Measurements from ENCODE around the gene IFITM5.
"Not testable (repeated sequence)": the region's sequence is repeated elsewhere in the genome, so short reads cannot be mapped to it uniquely, and the experiment has no call there.

IFITM5 gene

GRCh38 chr11:272931-273198, 26.5 kb downstream of the IFITM5 start:
- Mint-ChIP-seq H3K9me3 (no peaks in the 10 kb centered on the region), H3K27me3 (no peaks in the 10 kb centered on the region), H3K4me1 (ENCODE audit: low read depth in 2 of 2) (peaks cover 27 to 29% of the 10 kb centered on the region in 2 donors), H3K36me3 (ENCODE audit: insufficient read depth) (peaks cover 21% of the 10 kb centered on the region), H3K4me3 (no peak overlapping the region), H3K27ac (peak overlapping the region in 1 of 2 donors; percentile 65)
- DNase-seq (no peak), ATAC-seq (replicated peaks) (no peak)

- Mint-ChIP-seq H3K27ac (peak overlapping the region; percentile 62 to 65), H3K4me3 (no peak overlapping the region)
Observed at GRCh38 chr11:272195-272930, 27.0 kb downstream of the IFITM5 start.

GRCh38 chr11:271319-271715, 28.0 kb downstream of the IFITM5 start:
- Mint-ChIP-seq H3K9me3 (no peaks in the 10 kb centered on the region), H3K27ac (no peak overlapping the region), H3K27me3 (no peaks in the 10 kb centered on the region), H3K36me3 (ENCODE audit: insufficient read depth) (peaks cover 32% of the 10 kb centered on the region), H3K4me1 (ENCODE audit: low read depth in 2 of 2) (peaks cover 27 to 30% of the 10 kb centered on the region in 2 donors), H3K4me3 (no peak overlapping the region)
- DNase-seq: no peak
- no peak for ATAC-seq (replicated peaks)

More at GRCh38 chr11:272195-272930, 27.0 kb downstream of the IFITM5 start:
- no peaks in the 10 kb centered on the region for H3K27me3 Mint-ChIP-seq
- ATAC-seq (replicated peaks) (no peak), DNase-seq (no peak)
- peaks cover 24% of the 10 kb centered on the region for H3K36me3 Mint-ChIP-seq (ENCODE audit: insufficient read depth)
- H3K4me1 Mint-ChIP-seq (ENCODE audit: low read depth in 2 of 2): peaks cover 25 to 29% of the 10 kb centered on the region in 2 donors
- no peaks in the 10 kb centered on the region for H3K9me3 Mint-ChIP-seq

DNA sequence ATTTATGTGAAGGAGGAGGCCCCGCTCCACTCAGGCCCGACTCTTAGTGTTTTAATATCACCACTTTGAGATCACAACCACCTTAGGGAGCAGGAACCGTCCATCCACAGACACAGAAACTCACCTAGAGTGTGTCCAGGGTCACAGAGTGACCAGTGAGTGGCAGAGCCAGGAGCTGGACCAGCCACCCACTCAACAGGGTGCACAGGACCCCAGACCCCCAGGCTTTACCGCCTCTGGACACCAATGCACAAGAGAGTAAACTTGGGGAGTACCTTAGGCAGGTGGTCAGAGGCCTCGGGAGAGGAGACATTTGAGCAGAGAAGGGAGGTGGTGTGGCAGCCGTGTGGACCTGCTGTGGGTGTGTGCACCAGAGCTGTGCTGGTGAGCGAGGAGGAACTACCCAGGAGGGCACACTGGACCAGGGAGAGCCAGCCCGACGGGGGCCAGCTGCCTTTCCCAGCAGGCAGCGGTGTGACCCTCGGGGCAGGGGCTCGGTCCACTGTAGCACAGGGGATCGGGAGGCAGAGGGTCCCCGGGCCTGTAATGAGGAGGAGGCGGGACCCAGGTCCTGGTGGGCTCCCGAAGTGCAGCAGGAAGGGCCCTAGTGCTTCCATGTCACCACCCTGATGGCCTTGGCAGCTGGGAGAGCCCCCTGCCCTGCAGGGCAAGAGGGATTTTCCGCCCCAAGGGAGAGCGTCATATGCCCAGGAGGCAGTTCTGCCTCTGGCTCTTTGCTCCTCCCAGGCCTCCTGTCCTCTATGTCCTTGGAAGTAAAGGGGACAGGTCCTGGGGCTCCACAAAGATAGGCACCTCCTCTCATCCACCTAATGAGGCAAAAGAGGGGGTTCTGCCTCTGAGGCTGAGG, 28.6 kb downstream of the IFITM5 start:
- H3K27me3 Mint-ChIP-seq: no peaks in the 10 kb centered on the region
- peaks cover 32% of the 10 kb centered on the region for H3K36me3 Mint-ChIP-seq (ENCODE audit: insufficient read depth)
- H3K4me3 Mint-ChIP-seq: no peak overlapping the region
- H3K4me1 Mint-ChIP-seq (ENCODE audit: low read depth in 2 of 2): peaks cover 27 to 30% of the 10 kb centered on the region in 2 donors
- no peaks in the 10 kb centered on the region for H3K9me3 Mint-ChIP-seq
- DNase-seq: no peak
- ATAC-seq (replicated peaks): no peak
- H3K27ac Mint-ChIP-seq: peak overlapping the region in 1 of 2 donors; percentile 92

- no peaks in the 10 kb centered on the region for H3K9me3 Mint-ChIP-seq
- no peaks in the 10 kb centered on the region for H3K27me3 Mint-ChIP-seq
- H3K36me3 Mint-ChIP-seq (ENCODE audit: insufficient read depth): peaks cover 35% of the 10 kb centered on the region
- DNase-seq (peak in 1 of 3 experiments; percentile 65), ATAC-seq (replicated peaks) (peak; percentile 71)
- H3K4me3 Mint-ChIP-seq: peak overlapping the region; percentile 89 to 92
- peak overlapping the region; percentile 92 to 93 for H3K27ac Mint-ChIP-seq
- H3K4me1 Mint-ChIP-seq (ENCODE audit: low read depth in 2 of 2): peaks cover 27 to 30% of the 10 kb centered on the region in 2 donors
Observed at GRCh38 chr11:269146-269890, 30.0 kb downstream of the IFITM5 start.

- peak in 2 of 3 experiments; percentile 57 for DNase-seq
- peak; percentile 56 for ATAC-seq (replicated peaks)
Observed at GRCh38 chr11:268716-269145, 30.6 kb downstream of the IFITM5 start.

GRCh38 chr11:267491-267994, 31.8 kb downstream of the IFITM5 start:
- Mint-ChIP-seq H3K4me1 (ENCODE audit: low read depth in 2 of 2) (peaks cover 27 to 30% of the 10 kb centered on the region in 2 donors), H3K27me3 (no peaks in the 10 kb centered on the region), H3K27ac (peak overlapping the region; percentile 92 to 93), H3K9me3 (no peaks in the 10 kb centered on the region), H3K4me3 (peak overlapping the region; percentile 89 to 92), H3K36me3 (ENCODE audit: insufficient read depth) (peaks cover 35% of the 10 kb centered on the region)
- ATAC-seq (replicated peaks) (peak; percentile 30), DNase-seq (peak in 1 of 3 experiments; percentile 56)

More at GRCh38 chr11:268716-269145, 30.6 kb downstream of the IFITM5 start:
- not testable (repeated sequence) for H3K27me3 Mint-ChIP-seq, H3K9me3 Mint-ChIP-seq
- H3K4me1 Mint-ChIP-seq (ENCODE audit: low read depth in 2 of 2): peaks cover 27 to 30% of the 10 kb centered on the region in 2 donors
- peaks cover 35% of the 10 kb centered on the region for H3K36me3 Mint-ChIP-seq (ENCODE audit: insufficient read depth)
- peak overlapping the region; percentile 89 to 92 for H3K4me3 Mint-ChIP-seq
- peak overlapping the region; percentile 92 to 93 for H3K27ac Mint-ChIP-seq

- H3K9me3 Mint-ChIP-seq: no peaks in the 10 kb centered on the region
- no peaks in the 10 kb centered on the region for H3K27me3 Mint-ChIP-seq
- peak; percentile 37 for ATAC-seq (replicated peaks)
- DNase-seq: peak in 1 of 3 experiments; percentile 42
- peaks cover 35% of the 10 kb centered on the region for H3K36me3 Mint-ChIP-seq (ENCODE audit: insufficient read depth)
- H3K4me1 Mint-ChIP-seq (ENCODE audit: low read depth in 2 of 2): peaks cover 28% of the 10 kb centered on the region in 2 donors
- H3K27ac Mint-ChIP-seq: peak overlapping the region; percentile 92 to 93
- H3K4me3 Mint-ChIP-seq: peak overlapping the region; percentile 89 to 92
Observed at GRCh38 chr11:266676-267439, 32.5 kb downstream of the IFITM5 start.

DNA sequence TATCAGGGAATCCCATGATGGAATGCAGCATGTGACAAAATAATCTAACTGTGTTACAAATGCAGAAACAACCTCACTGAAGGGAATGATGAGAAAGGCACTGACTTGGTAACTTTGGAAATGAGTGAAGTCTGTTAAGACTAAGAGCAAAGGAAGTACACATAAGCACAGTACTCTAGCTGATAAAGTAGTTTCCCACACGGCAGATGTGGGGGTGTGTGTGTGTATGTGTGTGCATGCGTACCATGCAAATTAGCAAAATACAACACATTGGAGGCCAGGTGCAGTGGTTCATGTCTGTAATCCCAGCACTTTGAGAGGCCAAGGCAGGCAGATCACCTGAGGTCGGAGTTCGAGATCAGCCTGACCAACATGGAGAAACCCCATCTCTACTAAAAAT, 37.7 kb downstream of the IFITM5 start:
- peaks cover 10 to 25% of the 10 kb centered on the region in 2 donors for H3K27me3 Mint-ChIP-seq
- ATAC-seq (replicated peaks) (no peak), DNase-seq (no peak)
- H3K4me3 Mint-ChIP-seq: no peak overlapping the region
- peaks cover 0 to 7% of the 10 kb centered on the region in 2 donors for H3K4me1 Mint-ChIP-seq (ENCODE audit: low read depth in 2 of 2)
- H3K27ac Mint-ChIP-seq: no peak overlapping the region
- peaks cover 4% of the 10 kb centered on the region for H3K36me3 Mint-ChIP-seq (ENCODE audit: insufficient read depth)
- no peaks in the 10 kb centered on the region for H3K9me3 Mint-ChIP-seq

GRCh38 chr11:259413-259812, 39.9 kb downstream of the IFITM5 start:
- H3K36me3 Mint-ChIP-seq (ENCODE audit: insufficient read depth): no peaks in the 10 kb centered on the region
- ATAC-seq (replicated peaks) (no peak), DNase-seq (no peak)
- H3K27me3 Mint-ChIP-seq: peaks cover 10 to 25% of the 10 kb centered on the region in 2 donors
- H3K4me3 Mint-ChIP-seq: no peak overlapping the region
- no peak overlapping the region for H3K27ac Mint-ChIP-seq
- H3K4me1 Mint-ChIP-seq (ENCODE audit: low read depth in 2 of 2): peaks cover 0 to 7% of the 10 kb centered on the region in 2 donors
- H3K9me3 Mint-ChIP-seq: no peaks in the 10 kb centered on the region

- no peak for DNase-seq
- Mint-ChIP-seq H3K27ac (no peak overlapping the region), H3K9me3 (no peaks in the 10 kb centered on the region)
Observed at GRCh38 chr11:257766-258493, 41.4 kb downstream of the IFITM5 start.

More at GRCh38 chr11:257766-258493, 41.4 kb downstream of the IFITM5 start:
- Mint-ChIP-seq H3K36me3 (ENCODE audit: insufficient read depth) (peaks cover 6% of the 10 kb centered on the region), H3K4me3 (no peak overlapping the region), H3K27me3 (peaks cover 10 to 25% of the 10 kb centered on the region in 2 donors), H3K4me1 (ENCODE audit: low read depth in 2 of 2) (peaks cover 0 to 7% of the 10 kb centered on the region in 2 donors)
- no peak for ATAC-seq (replicated peaks)
